AML-193 (cell line): ENCODE data around the gene SCEL.

ENCODE experiments used
- DNase-seq, 2 experiments: peaks; one replicate each; lab custom pipeline; 2025; lab: John Stamatoyannopoulos, UW

Gene SCEL

DNA sequence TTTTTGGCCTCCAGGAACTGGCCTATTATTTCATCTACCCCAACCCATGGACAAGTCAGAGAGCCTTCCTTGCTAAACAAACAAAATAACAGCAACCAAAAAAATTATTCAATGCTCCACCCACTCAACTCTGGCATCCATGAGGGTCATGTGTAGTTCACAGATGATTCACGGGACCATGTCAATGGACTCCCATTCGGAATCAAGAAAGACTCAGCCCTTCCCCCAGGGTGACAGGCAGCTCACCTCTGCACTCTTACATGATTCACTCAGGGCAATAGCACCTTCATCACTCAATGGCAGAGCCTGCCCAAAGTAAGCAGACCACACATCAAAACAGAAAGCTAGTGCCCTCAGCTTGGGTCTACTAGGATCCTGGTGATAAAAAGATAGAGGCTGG is 14.3 kb upstream of the SCEL start:
- no peak for DNase-seq

DNA sequence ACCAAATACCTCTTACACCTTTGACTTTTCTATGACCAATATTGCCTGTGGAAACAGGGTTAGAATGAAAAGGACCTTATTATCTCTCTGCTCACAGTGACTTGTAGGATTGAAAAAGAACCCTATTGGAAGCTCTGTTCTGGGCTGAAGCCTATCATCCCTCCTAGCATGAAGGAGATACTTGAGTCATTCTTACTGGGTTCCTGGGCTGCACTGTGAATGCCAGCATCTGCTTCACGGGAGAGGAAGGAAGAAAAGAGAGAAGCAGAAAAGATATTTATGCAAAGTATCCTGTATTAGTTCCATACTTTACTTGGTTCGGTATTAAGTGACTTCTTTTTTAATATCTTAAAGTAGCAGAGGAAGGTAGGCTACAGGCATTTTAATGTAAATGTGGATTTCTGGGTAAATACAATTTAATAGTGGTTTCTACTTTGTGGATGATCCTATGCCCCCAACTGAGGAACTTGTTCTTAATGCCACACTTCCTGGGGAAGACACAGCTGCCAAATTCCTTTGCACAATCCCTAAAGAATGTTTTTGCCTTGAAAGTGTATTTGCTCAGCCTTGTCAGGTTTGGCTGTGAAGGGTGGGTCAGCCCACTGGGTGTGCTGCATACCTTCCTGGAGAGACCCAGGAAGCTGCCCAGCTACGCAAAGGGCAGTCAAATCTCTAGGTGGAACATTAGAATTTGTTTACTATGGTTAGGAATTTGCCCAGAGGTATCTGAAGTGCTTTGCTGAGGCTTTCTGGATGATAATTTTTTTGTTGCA is 13.7 kb upstream of the SCEL start:
- no peak for DNase-seq

DNA sequence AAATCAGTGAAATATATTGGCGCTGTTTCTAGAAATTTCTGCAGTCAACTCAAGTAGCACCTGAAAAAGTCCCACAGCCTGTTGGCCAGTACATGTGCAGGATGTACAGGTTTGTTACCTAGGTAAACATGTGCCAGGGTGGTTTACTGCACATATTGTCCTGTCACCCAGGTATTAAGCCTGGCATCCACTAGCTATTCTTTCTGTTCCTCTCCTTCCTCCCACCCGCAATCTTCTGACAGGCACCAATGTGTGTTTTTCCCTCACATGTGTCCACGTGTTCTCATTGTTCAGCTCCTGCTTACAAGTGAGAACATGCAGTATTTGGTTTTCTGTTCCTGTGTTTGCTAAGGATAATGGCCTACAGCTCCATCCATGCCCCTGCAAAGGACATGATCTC is 13.1 kb upstream of the SCEL start:
- DNase-seq: no peak

DNA sequence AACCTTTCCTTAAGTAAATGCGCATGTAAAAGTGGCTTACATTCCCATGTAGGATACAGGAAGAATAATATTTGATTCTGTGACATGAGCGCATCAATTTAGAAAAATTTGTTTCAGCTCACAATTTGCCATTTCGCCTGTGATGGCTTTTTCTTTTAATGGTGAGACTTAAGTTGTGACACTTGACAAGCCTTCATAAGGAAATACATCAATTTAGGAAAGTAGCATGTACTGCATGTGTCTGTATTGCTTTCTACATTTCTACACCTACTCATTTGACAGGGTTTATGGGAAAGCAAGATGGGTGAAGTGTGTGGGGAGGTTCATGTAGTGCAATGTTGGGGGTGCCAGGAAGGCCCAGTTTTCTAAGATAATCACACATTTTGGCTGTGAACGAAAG is 12.1 kb upstream of the SCEL start:
- DNase-seq: no peak

DNA sequence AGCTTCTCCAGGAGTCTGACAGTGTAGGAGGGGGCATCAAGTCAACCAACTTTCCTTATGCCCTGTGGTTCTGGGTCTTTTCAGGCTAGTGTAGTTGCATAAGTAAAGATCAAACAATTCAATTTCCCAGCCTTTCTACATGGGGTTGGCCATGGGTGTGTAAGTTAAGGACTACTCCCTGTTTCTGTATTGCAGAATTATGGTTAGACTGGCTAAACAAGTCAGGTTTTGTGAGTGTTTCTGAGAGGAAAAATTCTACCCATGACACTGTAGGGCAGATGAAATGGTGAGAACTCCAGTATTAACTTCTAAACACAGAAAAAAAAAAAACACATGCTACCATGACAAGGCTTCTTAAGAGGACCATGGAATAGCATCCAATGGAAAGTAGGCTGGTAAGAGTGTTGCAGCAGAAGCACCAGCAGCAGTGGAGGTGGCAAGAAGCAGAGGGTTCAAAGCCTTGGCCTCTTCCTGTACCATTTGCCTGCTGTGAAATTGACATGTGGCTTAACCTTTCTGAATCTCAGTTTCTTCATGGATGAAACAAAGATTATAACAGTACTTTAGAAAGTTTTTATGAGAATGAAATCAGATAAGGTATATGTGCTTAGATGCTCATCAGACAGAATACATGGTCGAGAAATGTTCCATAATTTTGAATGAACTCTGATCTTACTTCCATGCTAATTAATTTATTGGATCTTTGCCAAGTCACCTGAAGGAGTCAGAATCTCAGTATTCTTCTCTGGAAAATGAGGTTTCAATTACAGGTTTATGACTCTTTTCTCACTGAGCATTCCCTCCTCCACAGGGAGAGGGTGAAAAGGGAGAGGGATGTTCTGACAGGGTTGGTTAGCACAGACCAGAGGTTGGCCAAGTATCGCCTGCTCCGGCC is 11.4 kb upstream of the SCEL start:
- no peak for DNase-seq

DNA sequence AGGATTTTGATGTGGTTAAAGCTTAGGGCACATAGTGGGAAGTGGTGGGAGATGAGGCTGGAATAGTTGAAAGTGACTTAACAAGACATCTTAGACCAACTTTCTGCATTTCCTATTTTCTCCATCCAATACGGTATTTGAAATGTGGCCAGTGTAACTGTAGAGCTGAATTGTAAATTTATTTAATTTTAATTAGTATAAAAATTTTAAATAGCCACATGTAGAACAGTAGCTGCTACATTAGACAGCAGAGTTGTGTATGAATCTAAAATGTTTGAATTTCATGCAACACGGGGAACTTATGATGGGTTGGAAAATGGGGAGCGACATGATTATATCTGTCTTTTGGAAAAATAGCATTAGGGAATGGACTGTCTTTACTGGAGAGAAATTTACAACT is 7.1 kb upstream of the SCEL start:
- no peak for DNase-seq

DNA sequence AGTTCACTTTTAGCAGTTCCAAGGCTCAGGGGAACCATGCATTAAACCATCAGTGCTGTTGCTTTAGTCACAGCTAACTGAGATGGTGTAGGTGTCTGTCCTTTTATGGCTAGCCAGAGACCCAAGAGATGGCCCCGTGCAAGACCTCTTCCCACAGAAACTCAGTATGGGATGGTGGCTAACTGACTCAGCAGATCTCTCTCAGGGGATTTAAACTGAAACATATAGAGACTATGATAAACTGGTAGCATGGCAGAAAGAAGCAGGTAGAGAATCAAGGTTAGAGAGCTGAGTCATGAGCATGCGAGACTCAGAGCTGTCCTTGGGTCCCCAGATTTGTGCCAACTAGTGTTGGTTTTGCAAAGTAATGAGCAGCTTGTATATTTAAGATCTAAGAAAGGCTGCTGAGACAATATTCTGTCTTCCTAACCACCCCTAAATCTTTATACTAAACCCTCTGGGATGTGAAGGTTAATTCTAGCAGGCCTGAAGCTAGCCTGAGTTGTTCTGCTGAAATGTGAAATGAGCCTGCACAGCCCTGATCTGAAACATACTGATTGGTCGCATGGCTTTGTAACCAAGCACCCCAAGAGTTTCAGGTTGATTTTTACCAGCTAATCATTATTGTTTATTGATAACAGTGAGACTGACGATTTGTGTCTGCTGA is 6.5 kb upstream of the SCEL start:
- no peak for DNase-seq

DNA sequence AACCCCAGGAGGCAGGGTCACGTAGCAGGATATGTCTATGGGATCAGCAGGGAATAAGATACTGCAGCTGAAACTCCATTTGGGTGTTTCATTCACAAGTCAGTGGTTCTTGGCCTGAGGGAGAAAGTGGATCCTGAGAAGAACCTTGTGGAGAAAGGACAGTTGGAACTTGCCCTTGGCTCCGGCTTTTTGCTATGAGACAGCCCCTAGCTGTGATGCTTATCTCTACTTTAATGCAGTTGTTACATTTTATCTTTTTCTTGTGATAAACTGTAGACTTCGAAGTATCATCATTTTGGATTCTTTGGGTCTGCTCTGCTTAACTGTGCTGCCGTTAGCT is 6.0 kb upstream of the SCEL start:
- DNase-seq: no peak

DNA sequence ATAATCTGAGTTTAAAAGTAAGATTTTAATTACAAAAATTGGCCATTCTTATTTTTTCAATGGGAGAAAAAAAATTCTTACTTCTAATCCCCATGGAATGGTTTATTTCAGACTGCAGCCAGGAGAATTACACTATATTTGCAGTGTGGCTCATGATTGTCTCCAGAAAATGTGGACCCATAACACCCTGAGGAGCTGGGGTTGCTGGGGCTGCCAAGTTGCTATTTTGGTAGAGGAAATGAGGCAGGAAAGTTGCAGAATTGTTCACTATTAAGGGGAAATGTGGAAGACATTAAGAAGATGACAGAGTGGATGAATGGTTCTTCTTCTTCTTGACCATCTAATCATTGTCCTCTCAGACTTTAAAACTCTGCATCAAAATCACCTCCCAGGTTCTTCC is 4.6 kb upstream of the SCEL start:
- no peak for DNase-seq

DNA sequence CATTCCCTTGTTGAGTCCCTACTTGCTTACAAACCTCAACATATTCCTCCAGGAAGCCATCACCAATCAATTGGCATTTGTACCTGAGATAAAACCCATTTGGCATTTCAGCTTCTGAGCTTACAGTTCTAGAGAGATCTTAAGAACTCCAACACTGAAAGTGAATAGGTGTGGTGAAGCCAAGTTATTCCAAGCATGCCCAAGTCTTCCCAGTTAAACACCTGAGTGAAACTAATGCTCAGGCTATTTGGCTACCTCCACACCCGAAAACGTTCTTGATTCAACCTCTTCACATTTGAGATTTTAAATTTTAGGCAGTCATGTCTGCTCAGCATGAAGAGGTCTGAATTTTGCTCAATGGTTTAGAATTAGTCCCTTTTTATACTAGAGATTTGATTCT is 2.5 kb upstream of the SCEL start:
- no peak for DNase-seq

DNA sequence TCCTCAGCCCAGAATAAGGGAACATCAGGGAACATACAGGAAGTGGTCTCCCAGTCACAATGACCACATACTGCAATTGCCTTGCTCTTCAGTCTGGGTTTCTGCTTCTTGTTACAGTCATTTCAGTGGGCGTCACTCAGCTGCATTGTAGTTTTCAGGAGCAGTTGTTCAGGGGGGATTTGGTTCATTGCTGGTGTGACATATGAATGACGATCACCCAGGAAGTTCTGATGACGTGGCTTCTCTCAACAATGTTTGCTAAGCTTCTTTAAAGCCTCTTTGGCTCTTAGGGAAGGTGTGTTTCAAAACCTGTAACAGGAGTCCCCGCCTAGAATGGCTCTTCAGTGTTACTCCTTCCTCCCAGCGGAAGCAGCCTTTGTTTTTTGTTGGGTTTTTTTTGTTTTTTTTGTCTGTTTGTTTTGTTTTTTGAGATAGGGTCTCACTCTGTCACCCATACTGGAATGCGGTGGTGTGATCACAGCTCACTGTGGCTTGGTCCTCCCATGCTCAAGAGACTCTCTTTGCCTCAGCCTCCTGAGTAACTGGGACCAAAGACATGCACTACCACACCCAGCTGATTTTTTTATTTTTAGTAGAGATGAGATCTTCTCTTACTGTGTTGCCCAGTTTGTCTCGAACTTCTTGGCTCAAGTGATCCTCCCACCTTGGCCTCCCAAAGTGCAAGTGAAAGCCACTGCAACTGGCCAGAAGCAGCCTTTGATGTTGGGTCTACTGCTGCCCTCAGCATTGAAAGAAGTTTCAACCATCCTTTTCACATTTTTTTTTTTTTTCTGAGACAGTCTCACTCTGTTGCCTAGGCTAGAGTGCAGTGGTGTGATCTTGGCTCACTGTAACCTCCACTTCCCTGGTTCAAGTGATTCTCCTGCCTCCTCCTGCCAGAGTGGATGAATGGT is 1.4 kb upstream of the SCEL start:
- no peak for DNase-seq

DNA sequence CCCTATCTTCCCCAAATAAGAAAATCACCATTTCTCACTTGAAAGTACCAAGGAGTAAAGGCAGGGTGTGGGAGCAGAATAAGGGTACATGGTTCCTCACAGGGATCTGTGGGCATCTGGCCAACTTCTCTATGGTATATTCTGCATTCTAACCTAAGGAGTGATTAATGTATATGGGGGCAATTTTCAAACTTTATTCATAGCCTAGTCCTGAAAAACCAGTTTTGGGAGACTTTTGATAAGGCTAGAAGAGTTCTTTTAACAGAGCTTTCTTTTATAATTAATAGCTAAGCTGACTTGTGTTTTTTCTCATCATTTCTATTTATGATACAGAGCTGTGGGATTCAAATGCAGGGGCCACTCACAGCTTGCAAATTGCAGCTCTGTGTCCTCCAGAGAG is 852 bp downstream of the SCEL start:
- DNase-seq: no peak

DNA sequence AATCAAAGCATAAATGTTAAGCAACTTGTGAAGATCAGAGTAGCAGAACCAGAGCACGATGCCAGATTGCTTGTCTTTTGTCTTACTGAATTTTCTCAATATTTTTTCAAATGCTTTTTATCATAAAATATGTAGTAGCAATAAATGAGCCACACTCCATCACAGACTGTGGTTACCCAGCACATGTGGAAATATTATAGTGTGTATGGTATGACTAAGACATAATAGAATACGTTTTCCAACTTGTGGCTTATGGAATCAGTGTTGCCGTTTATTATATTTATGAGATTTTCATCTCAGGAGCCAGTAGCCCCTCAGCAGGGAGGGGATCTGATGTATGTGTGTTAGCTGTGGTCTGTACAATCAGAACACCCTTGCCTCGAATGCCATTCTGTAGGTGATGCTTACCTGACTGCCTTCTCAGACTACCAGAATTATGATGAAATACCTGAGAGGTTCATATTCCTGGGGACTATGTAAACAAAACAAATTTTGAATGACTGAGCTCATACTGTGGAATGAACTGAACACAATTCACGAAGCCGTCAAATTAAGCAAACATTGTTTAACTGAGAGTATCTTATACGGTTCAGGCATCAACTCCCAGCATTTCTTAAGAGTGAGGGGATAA is 1.9 kb downstream of the SCEL start:
- no peak for DNase-seq

DNA sequence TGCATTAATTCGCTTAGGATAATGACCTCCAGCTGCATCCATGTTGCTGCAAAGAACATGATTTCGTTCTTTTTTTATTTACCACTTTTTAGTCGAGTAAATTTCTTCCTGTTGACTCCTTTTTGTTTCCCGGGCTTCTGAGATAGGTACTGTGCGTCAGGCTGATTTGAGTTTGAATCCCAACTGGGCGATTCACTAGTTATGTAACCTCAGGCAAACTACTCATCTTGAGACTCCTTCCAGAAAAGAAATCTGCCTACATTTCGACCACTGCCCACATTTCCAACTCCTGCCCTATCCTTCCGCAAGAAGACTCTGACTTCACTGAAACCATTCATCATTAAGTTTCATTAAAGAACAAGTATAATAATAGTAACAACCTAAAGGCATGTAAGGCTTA is 8.2 kb downstream of the SCEL start:
- no peak for DNase-seq

DNA sequence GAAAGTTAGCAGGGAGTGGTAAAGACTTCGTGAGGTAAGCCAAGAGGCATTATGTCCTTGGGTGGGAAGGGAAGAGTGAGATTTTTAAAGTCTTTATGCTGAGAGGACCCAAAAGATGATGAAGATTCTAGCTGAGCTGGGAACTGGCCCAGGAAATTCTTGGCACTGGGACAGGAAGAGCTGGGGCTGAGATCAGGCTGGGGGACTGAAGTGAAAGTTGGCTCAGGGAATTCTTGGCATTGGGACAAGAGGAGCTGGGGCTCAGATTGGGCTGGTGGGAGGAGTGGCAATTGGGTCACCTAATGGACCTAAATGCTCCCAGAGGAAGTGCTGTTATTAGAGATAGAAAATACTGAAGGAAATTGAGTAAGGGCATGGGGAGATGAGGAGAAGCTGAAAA is 8.8 kb downstream of the SCEL start:
- no peak for DNase-seq

DNA sequence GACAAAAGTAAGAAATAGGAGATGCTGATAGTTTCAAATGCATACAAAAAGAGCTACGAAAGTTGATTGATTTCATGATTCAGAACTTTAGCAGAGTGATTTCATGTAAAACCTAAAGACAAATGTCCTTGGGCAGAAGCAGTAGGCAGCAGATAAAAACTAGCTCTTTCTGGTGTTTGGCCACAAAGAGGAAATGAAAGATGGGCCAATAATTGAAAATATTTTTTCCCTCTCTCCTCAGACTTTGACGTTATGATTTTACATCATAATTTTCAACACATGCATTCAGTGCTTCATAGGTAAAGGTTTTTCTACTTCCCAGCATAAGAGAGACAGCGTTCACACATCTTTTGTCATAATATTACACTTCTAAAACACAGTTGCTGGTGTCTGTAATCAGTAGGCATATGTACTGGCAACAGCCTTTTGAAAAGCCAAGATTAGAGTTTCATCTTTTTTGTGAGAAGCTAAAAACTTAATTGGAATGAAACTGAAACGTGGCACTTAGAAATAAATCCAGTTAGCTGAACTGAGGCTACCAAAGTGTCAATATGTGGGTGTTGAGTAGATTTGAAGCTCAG is 9.3 kb downstream of the SCEL start:
- DNase-seq: peak; percentile 27 to 32

DNA sequence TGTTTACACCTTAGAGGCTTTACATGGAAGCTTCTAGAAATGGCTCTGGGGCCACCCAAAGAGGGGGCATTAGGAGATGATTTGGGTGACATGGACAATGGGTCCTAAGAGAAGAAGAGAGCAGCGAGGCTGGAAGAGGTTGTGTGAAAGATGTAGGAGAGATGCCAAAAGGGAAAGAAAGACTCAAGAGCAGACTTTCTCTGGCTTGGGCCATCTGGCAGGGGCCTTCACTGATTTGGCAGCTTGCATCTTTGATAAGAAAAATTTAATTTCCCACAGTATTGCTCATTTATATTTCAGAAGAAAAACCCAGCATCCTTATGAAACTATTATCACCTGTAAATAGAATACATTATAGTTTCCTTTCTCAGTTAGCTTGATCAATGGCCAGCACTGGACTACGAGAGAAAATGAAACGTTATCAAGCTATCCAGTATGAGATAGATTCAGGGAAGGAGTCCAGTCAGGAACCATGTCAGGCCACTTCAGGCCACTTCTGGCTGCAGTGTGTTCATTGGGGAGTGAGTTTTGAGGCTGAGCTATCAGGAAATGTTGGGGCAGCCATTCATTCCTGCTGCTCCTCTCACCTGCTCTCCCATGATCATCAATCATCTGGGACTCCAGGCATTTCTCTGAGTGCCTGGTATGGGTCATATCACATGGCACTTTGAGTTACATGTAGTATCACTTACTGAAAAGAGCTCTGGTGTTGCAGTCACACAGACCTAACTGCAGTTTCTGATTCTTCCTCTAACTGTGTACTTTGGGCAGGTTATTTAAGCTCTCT is 10.3 kb downstream of the SCEL start:
- no peak for DNase-seq

DNA sequence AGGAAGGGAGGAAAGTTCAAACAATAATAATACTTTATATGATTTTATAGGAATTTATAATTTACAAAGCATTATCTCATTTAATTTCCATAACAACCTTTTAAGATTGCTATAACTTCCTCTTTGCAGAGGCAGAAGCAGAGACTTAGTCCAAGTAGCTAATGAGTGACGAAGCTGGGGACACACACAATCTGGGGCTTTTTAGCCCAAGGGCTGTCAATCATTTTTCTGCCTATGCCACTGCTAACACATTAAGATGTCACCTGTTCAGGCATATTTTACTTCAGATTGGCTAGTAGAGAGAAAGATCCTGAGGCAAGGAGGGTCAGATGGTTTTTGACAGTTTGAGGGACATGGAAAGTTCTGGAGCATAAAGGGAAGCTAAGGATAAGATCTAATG is 12.6 kb downstream of the SCEL start:
- DNase-seq: no peak

DNA sequence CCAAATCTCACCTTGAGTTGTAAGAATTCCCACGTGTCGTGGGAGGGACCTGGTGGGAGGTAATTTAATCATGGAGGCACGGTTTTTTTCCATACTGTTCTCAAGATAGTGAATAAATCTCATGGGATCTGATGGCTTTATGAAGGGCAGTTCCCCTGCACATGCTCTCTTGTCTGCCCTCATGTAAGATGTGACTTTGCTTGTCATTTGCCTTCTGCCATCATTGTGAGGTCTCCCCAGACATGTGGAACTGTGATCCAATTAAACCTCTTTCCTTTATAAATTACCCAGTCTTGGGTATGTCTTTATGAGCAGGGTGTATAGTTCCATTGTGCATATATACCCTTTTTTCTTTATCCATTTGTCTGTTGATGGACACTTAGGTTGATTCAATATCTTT is 13.1 kb downstream of the SCEL start:
- DNase-seq: no peak

DNA sequence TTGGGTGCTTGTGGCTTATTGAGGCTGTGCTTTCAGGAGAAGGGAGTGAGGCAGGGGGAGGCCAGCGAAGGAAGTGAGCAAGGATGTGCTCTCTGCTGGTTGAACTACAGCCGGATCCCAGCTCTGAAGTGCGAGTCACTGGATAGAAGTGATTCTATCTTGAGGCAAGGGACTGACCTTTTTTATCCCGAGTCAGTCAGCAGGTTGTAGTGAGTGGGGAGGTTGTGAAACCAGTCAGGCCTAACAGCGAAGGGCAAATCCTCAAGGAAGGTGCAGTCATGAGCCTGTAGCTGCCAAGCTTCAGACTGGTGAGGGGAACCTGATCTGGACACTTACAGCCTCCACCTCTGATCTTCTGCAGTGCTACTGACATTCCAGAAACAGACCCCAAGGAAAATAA is 18.6 kb downstream of the SCEL start:
- DNase-seq: no peak
